Neural progenitor cell (in vitro differentiated cells): ENCODE results near the gene GP1BB. TPM values are rescaled to one million over a fixed set of nuclear protein-coding genes. Genes with fewer than 3 reads are reported as not detected.

ENCODE experiments used
- DNase-seq: peaks from one replicate; pipeline ENCODE4 v3.0.0-alpha.2; 2016; ENCODE audit warnings: low spot score
- H2AFZ ChIP-seq: fragments of 200-600 bp; sonication (generic); replicated peaks from 2 replicates; pipeline ENCODE4 v1.6.1; 2016; ENCODE audit warnings: antibody characterized with exemption
- H3F3A ChIP-seq: fragments of 200-600 bp; sonication (generic); 2 replicates; pipeline ENCODE4 v1.6.1; 2016; ENCODE audit warnings: antibody characterized with exemption, low read depth
- H3K27ac ChIP-seq: fragments of 200-600 bp; sonication (generic); 2 replicates; pipeline ENCODE4 v1.5.1; 2016; ENCODE audit warnings: mild to moderate bottlenecking
- H3K27me3 ChIP-seq: fragments of 200-600 bp; sonication (generic); 2 replicates; pipeline ENCODE4 v1.6.1; 2016; ENCODE audit warnings: mild to moderate bottlenecking, moderate library complexity
- H3K36me3 ChIP-seq: fragments of 200-600 bp; sonication (generic); 2 replicates; pipeline ENCODE4 v1.5.1; 2016
- H3K4me1 ChIP-seq: fragments of 200-600 bp; sonication (generic); 2 replicates; pipeline ENCODE4 v1.6.1; 2016; ENCODE audit warnings: mixed run types
- H3K4me2 ChIP-seq: fragments of 200-600 bp; sonication (generic); 2 replicates; pipeline ENCODE4 v1.6.1; 2016
- H3K4me3 ChIP-seq: fragments of 200-600 bp; sonication (generic); 2 replicates; pipeline ENCODE4 v1.5.1; 2016
- H3K79me2 ChIP-seq: fragments of 200-600 bp; sonication (generic); 2 replicates; pipeline ENCODE4 v1.6.1; 2016; ENCODE audit warnings: low read depth
- H3K9ac ChIP-seq: fragments of 200-600 bp; sonication (generic); 2 replicates; pipeline ENCODE4 v1.6.1; 2016
- H3K9me3 ChIP-seq: fragments of 200-600 bp; sonication (generic); 2 replicates; pipeline ENCODE4 v1.5.1; 2016; ENCODE audit warnings: low read depth
- H4K20me1 ChIP-seq: fragments of 200-600 bp; sonication (generic); 2 replicates; pipeline ENCODE4 v1.6.1; 2016; ENCODE audit warnings: low read depth
- H3K27ac Mint-ChIP-seq: 3 replicates; pipeline ENCODE4 v1.8.0; 2021; ENCODE audit warnings: mixed read lengths
- H3K27me3 Mint-ChIP-seq: 2 replicates; pipeline ENCODE4 v1.8.0; 2022; ENCODE audit warnings: low read depth, mild to moderate bottlenecking, inconsistent platforms, moderate library complexity, mixed read lengths; ENCODE audit not compliant: insufficient read depth
- H3K36me3 Mint-ChIP-seq: 3 replicates; pipeline ENCODE4 v1.8.0; 2021; ENCODE audit warnings: mixed read lengths
- H3K4me1 Mint-ChIP-seq: 3 replicates; pipeline ENCODE4 v1.8.0; 2021; ENCODE audit warnings: mixed read lengths
- H3K4me3 Mint-ChIP-seq: 3 replicates; pipeline ENCODE4 v1.8.0; 2021; ENCODE audit warnings: mild to moderate bottlenecking, moderate library complexity, mixed read lengths
- H3K9me3 Mint-ChIP-seq: 3 replicates; pipeline ENCODE4 v1.8.0; 2020; ENCODE audit warnings: mixed read lengths
- CTCF ChIP-seq: fragments of 200-600 bp; sonication (generic); IDR thresholded peaks from 2 replicates; pipeline ENCODE4 v1.5.1; 2017; ENCODE audit warnings: antibody characterized with exemption, mild to moderate bottlenecking
- EZH2 ChIP-seq: fragments of 200-600 bp; sonication (generic); IDR thresholded peaks from 2 replicates; pipeline ENCODE4 v1.6.1; 2017; ENCODE audit warnings: antibody characterized with exemption, mild to moderate bottlenecking, moderate library complexity
- EZH2phosphoT487 ChIP-seq: fragments of 200-600 bp; sonication (generic); IDR thresholded peaks from 2 replicates; pipeline ENCODE4 v1.6.1; 2017; ENCODE audit warnings: antibody characterized with exemption
- total RNA-seq: library from RNA; depleted of rRNA; stranded (reverse); fragments of >200 nt; gene quantifications from 2 replicates; pipeline ENCODE4 v1.2.3, GENCODE V29; 2015; ENCODE audit warnings: low replicate concordance

The GP1BB gene
- total RNA-seq, 1 donor from 2014 or later, result not detected

DNA sequence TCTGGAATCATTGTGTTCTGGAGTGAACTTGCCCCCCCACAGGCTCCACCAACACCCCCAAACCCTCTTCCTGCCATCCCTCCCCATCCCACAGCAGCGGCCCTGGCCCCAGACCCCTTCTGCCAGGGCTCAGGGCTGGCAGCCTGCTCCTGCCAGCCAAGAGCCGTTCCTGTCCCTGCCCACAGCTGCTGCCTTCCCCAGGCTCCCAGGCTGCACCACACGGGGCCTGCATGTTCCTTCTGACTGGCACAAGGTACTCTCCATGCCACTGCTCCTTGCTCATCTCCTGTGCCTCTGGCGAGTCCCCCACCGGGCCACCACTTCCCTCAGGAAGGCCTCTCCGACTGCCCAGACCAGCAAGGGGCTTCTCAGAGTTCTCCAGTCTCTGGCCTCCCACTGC, 4.9 kb downstream of the GP1BB start:
- Histone ChIP-seq H3K4me2 (no peak overlapping the region), H3K4me1 (peaks cover 9% of the 10 kb centered on the region), H3K27me3 (peaks cover 81% of the 10 kb centered on the region), H3K79me2 (no peaks in the 10 kb centered on the region), H2AFZ (no peak overlapping the region), H3K27ac (no peak overlapping the region), H3K9ac (no peak overlapping the region), H3K4me3 (no peak overlapping the region), H4K20me1 (peaks cover 11% of the 10 kb centered on the region), H3K9me3 (no peaks in the 10 kb centered on the region), H3F3A (peaks cover 7% of the 10 kb centered on the region), H3K36me3 (no peaks in the 10 kb centered on the region)
- Mint-ChIP-seq H3K36me3 (peaks cover 9% of the 10 kb centered on the region), H3K27ac (no peak overlapping the region), H3K4me1 (peaks cover 10% of the 10 kb centered on the region), H3K27me3 (peaks cover 56% of the 10 kb centered on the region), H3K4me3 (no peak overlapping the region), H3K9me3 (peaks cover 19% of the 10 kb centered on the region)
- no peak for DNase-seq
- TF ChIP-seq EZH2, result no peak

- Histone ChIP-seq H3F3A (peaks cover 1% of the 10 kb centered on the region), H3K27ac (no peak overlapping the region), H3K9ac (no peak overlapping the region), H3K9me3 (no peaks in the 10 kb centered on the region), H2AFZ (no peak overlapping the region), H4K20me1 (peaks cover 7% of the 10 kb centered on the region), H3K4me3 (no peak overlapping the region), H3K4me1 (peaks cover 3% of the 10 kb centered on the region), H3K27me3 (peaks cover 75% of the 10 kb centered on the region), H3K79me2 (no peaks in the 10 kb centered on the region), H3K36me3 (no peaks in the 10 kb centered on the region), H3K4me2 (no peak overlapping the region)
- H3K4me1 Mint-ChIP-seq, result peaks cover 10% of the 10 kb centered on the region
- peaks cover 19% of the 10 kb centered on the region for H3K9me3 Mint-ChIP-seq
- peaks cover 55% of the 10 kb centered on the region for H3K27me3 Mint-ChIP-seq
- H3K4me3 Mint-ChIP-seq, result no peak overlapping the region
- DNase-seq, result no peak
- peaks cover 9% of the 10 kb centered on the region for H3K36me3 Mint-ChIP-seq
- TF ChIP-seq EZH2phosphoT487 (no peak), EZH2 (no peak), CTCF (no peak)
- no peak overlapping the region for H3K27ac Mint-ChIP-seq
Observed at GRCh38 chr22:19728836-19729235, 5.5 kb downstream of the GP1BB start.

GRCh38 chr22:19729507-19729906, 6.2 kb downstream of the GP1BB start:
- Histone ChIP-seq H3K9me3 (no peaks in the 10 kb centered on the region), H3K27me3 (peaks cover 69% of the 10 kb centered on the region), H3F3A (no peaks in the 10 kb centered on the region), H3K79me2 (no peaks in the 10 kb centered on the region), H3K4me3 (no peak overlapping the region), H3K4me1 (no peaks in the 10 kb centered on the region), H3K9ac (no peak overlapping the region), H3K4me2 (no peak overlapping the region), H4K20me1 (peaks cover 4% of the 10 kb centered on the region), H3K36me3 (no peaks in the 10 kb centered on the region), H2AFZ (no peak overlapping the region), H3K27ac (no peak overlapping the region)
- no peak overlapping the region for H3K27ac Mint-ChIP-seq
- peaks cover 9% of the 10 kb centered on the region for H3K4me1 Mint-ChIP-seq
- DNase-seq, result no peak
- H3K4me3 Mint-ChIP-seq, result no peak overlapping the region
- peaks cover 9% of the 10 kb centered on the region for H3K36me3 Mint-ChIP-seq
- peaks cover 19% of the 10 kb centered on the region for H3K9me3 Mint-ChIP-seq
- peaks cover 52% of the 10 kb centered on the region for H3K27me3 Mint-ChIP-seq
- TF ChIP-seq EZH2phosphoT487 (no peak), CTCF (no peak), EZH2 (no peak)

DNA sequence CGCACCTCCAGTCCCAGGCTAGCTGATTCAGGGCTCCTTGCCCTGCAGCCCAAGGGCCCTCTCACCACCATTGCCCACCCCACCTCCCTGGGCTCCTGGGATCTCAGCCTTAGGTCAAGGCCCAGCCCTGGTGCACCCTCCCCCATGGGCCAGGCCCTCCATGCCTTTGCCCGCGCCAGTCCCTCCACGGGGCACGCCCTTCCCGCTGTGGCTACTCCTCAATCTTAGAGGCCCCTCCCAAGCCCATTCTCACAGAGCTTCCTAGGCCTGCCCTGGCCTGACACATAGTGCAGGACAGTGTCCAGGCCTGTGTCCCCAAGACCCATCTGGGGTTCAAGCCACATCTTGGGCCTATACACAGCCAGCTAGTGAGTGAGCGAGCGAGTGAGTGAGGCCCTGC, 6.9 kb downstream of the GP1BB start:
- no peak overlapping the region for H3K4me2 ChIP-seq
- H3F3A ChIP-seq, result no peaks in the 10 kb centered on the region
- no peak for DNase-seq
- peaks cover 2% of the 10 kb centered on the region for H3K4me1 Mint-ChIP-seq
- H4K20me1 ChIP-seq, result no peaks in the 10 kb centered on the region
- H3K27ac Mint-ChIP-seq, result no peak overlapping the region
- H3K27me3 Mint-ChIP-seq, result peaks cover 47% of the 10 kb centered on the region
- H3K9me3 ChIP-seq, result no peaks in the 10 kb centered on the region
- H3K9ac ChIP-seq, result no peak overlapping the region
- H3K79me2 ChIP-seq, result no peaks in the 10 kb centered on the region
- no peak overlapping the region for H3K4me3 ChIP-seq
- no peak overlapping the region for H2AFZ ChIP-seq
- H3K9me3 Mint-ChIP-seq, result peaks cover 13% of the 10 kb centered on the region
- no peak overlapping the region for H3K27ac ChIP-seq
- H3K36me3 Mint-ChIP-seq, result peaks cover 5% of the 10 kb centered on the region
- H3K4me3 Mint-ChIP-seq, result no peak overlapping the region
- TF ChIP-seq CTCF (no peak), EZH2phosphoT487 (no peak), EZH2 (no peak)
- H3K4me1 ChIP-seq, result no peaks in the 10 kb centered on the region
- no peaks in the 10 kb centered on the region for H3K36me3 ChIP-seq
- peaks cover 62% of the 10 kb centered on the region for H3K27me3 ChIP-seq
